Measurements from ENCODE around the gene MED27.

- TF ChIP-seq, protein P1, sequence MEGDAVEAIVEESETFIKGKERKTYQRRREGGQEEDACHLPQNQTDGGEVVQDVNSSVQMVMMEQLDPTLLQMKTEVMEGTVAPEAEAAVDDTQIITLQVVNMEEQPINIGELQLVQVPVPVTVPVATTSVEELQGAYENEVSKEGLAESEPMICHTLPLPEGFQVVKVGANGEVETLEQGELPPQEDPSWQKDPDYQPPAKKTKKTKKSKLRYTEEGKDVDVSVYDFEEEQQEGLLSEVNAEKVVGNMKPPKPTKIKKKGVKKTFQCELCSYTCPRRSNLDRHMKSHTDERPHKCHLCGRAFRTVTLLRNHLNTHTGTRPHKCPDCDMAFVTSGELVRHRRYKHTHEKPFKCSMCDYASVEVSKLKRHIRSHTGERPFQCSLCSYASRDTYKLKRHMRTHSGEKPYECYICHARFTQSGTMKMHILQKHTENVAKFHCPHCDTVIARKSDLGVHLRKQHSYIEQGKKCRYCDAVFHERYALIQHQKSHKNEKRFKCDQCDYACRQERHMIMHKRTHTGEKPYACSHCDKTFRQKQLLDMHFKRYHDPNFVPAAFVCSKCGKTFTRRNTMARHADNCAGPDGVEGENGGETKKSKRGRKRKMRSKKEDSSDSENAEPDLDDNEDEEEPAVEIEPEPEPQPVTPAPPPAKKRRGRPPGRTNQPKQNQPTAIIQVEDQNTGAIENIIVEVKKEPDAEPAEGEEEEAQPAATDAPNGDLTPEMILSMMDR (IDR thresholded peaks at IDR 0.05; ENCODE audit: poor library complexity) = no peak
- TF ChIP-seq EZH2phosphoT487 (IDR thresholded peaks at IDR 0.05; ENCODE audit: low read depth, severe bottlenecking, unreplicated experiment) = no peak
- TF ChIP-seq EZH2 (IDR thresholded peaks at IDR 0.05; ENCODE audit: borderline replicate concordance) = no peak
Measured at GRCh38 chr9:131810351-131811170, 269.1 kb downstream of the MED27 start.

Measured in hepatocyte (in vitro differentiated cells).